HCT116 (cell line): Measurements from ENCODE around the gene SCN3B. TPM values are rescaled to one million over a fixed set of nuclear protein-coding genes. Genes with fewer than 3 reads are reported as not detected.

Source experiments
- ATAC-seq: fragments of 200-7000 bp; cut with Tn5 transposase; 2 replicates; pipeline ENCODE4 v1.9.1; 2020; ENCODE audit warnings: mild to moderate bottlenecking, moderate library complexity
- BruUV-seq: library from RNA; stranded (reverse); fragments of 400-500 nt; replicated peaks from 2 replicates; lab custom pipeline; 2021; lab: Mats Ljungman, UMichigan
- CTCF ChIA-PET: fragments of 300-600 bp; sonication (Branson Sonifier 250); formaldehyde crosslinking; loops from one replicate; lab custom pipeline; 2021; ENCODE audit warnings: antibody characterized with exemption; lab: Charles Lee
- POLR2A ChIA-PET: fragments of 300-600, 350-600 bp; sonication (Branson Sonifier 250); formaldehyde crosslinking; loops from one replicate; lab custom pipeline; 2021; ENCODE audit warnings: antibody characterized with exemption; lab: Charles Lee
- RAD21 ChIA-PET, 2 experiments: fragments of 300-600 bp; sonication (Branson Sonifier 250); formaldehyde crosslinking; loops; one replicate each; lab custom pipeline; 2023; ENCODE audit warnings: low total read pairs in 2 of 2; ENCODE audit not compliant: uncharacterized antibody in 2 of 2, unreplicated experiment in 2 of 2, low non-redundant PET in 1 of 2; lab: Charles Lee
- DNase-seq: peaks from one replicate; pipeline ENCODE4 v3.0.0-alpha.2; 2010; ENCODE audit warnings: low read depth, low spot score
- H2AFZ ChIP-seq: fragments of 200-600 bp; shearing (Covaris generic), sonication (generic); 2 replicates; pipeline ENCODE4 v1.6.1; 2017; ENCODE audit warnings: low read depth, mixed run types, mixed read lengths, antibody characterized with exemption, low read length; ENCODE audit not compliant: poor library complexity, severe bottlenecking
- H3K27ac ChIP-seq: 2 replicates; pipeline ENCODE4 v1.5.1; 2012; ENCODE audit warnings: low read depth, low read length
- H3K27me3 ChIP-seq: fragments of 200-600 bp; sonication (generic); 2 replicates; pipeline ENCODE4 v1.6.1; 2016; ENCODE audit warnings: mixed run types, low read length, mixed read lengths; ENCODE audit not compliant: insufficient read depth
- H3K36me3 ChIP-seq, 2 experiments: fragments of 200-500 bp in 1 of 2; fragments of 200-600 bp in 1 of 2; sonication (Bioruptor generic) in 1 of 2; sonication (generic) in 1 of 2; 2 replicates each; pipeline versions ENCODE4 v1.5.1 to v1.6.1; 2014 to 2016; ENCODE audit warnings: low read length in 2 of 2, inconsistent platforms in 1 of 2, mixed read lengths in 1 of 2, mixed run types in 1 of 2; ENCODE audit not compliant: insufficient read depth in 2 of 2, control insufficient read depth in 1 of 2
- H3K4me1 ChIP-seq, 2 experiments: fragments of 200-600 bp in 1 of 2; sonication (generic) in 1 of 2; 2 replicates each; pipeline versions ENCODE4 v1.5.1 to v1.6.1; 2012 to 2017; ENCODE audit warnings: low read length in 2 of 2, inconsistent platforms in 1 of 2, mild to moderate bottlenecking in 1 of 2, mixed read lengths in 1 of 2, mixed run types in 1 of 2, moderate library complexity in 1 of 2; ENCODE audit not compliant: insufficient read depth in 2 of 2, control insufficient read depth in 1 of 2
- H3K4me2 ChIP-seq: fragments of 200-600 bp; sonication (generic); 2 replicates; pipeline ENCODE4 v1.6.1; 2017; ENCODE audit warnings: mixed run types, low read length, mixed read lengths
- H3K4me3 ChIP-seq, 2 experiments: fragments of 200-600 bp in 1 of 2; sonication (generic) in 1 of 2; replicated peaks in 1 of 2; 2 replicates each; pipeline ENCODE4 v1.5.1; 2011 to 2016; ENCODE audit warnings: low read length in 2 of 2, control low read depth in 1 of 2, low read depth in 1 of 2, mild to moderate bottlenecking in 1 of 2, mixed read lengths in 1 of 2, mixed run types in 1 of 2
- H3K79me2 ChIP-seq: fragments of 200-600 bp; sonication (generic); 2 replicates; pipeline ENCODE4 v1.6.1; 2017; ENCODE audit warnings: mild to moderate bottlenecking, mixed run types, low read length, moderate library complexity, mixed read lengths; ENCODE audit not compliant: insufficient read depth
- H3K9ac ChIP-seq: fragments of 200-600 bp; sonication (generic); 2 replicates; pipeline ENCODE4 v1.6.1; 2016; ENCODE audit warnings: low read length, mixed read lengths
- H3K9me2 ChIP-seq: fragments of 200-600 bp; sonication (generic), shearing (Covaris generic); 2 replicates; pipeline ENCODE4 v1.6.1; 2017; ENCODE audit warnings: mixed run types, mild to moderate bottlenecking, moderate library complexity; ENCODE audit not compliant: insufficient read depth
- H3K9me3 ChIP-seq, 2 experiments: fragments of 200-500 bp in 1 of 2; fragments of 200-600 bp in 1 of 2; sonication (Bioruptor generic) in 1 of 2; sonication (generic) in 1 of 2; 2 replicates each; pipeline ENCODE4 v1.6.1; 2014 to 2017; ENCODE audit warnings: low read length in 2 of 2, mixed read lengths in 2 of 2, inconsistent platforms in 1 of 2, low read depth in 1 of 2, mild to moderate bottlenecking in 1 of 2, mixed run types in 1 of 2, moderate library complexity in 1 of 2; ENCODE audit not compliant: control insufficient read depth in 1 of 2, insufficient read depth in 1 of 2
- H4K20me1 ChIP-seq: fragments of 200-600 bp; sonication (generic), shearing (Covaris generic); 2 replicates; pipeline ENCODE4 v1.6.1; 2017; ENCODE audit warnings: mixed run types, mild to moderate bottlenecking, moderate library complexity; ENCODE audit not compliant: insufficient read depth
- ELF1 ChIP-seq: IDR thresholded peaks from 2 replicates; pipeline ENCODE4 v1.6.1; 2012; ENCODE audit warnings: low read depth, borderline replicate concordance
- RAD21 ChIP-seq: IDR thresholded peaks from 2 replicates; pipeline ENCODE4 v1.6.1; 2012; ENCODE audit warnings: low read depth, mild to moderate bottlenecking
- ZFX ChIP-seq: fragments of 450-650 bp; IDR thresholded peaks from 2 replicates; pipeline ENCODE4 v1.6.1; 2017
- ZNF274 ChIP-seq: fragments of 200-500 bp; sonication (Bioruptor generic); IDR thresholded peaks from 2 replicates; pipeline ENCODE4 v1.6.1; 2014; ENCODE audit warnings: mild to moderate bottlenecking, low read depth, low read length, inconsistent platforms
- intact Hi-C: fragments of 100-400 bp; cut with micrococcal nuclease; formaldehyde crosslinking; loops from 2 replicates; pipeline ENCODE4 v1.10.0; 2022
- total RNA-seq: library from RNA; stranded (reverse); gene quantifications from one replicate; pipeline ENCODE4 v1.2.1, GENCODE V29; 2021; ENCODE audit not compliant: unreplicated experiment
- TF ChIP-seq, protein P1 (sequence below): IDR thresholded peaks from 2 replicates; pipeline ENCODE4 v1.6.1; 2012; ENCODE audit warnings: low read depth
- TF ChIP-seq, protein P2 (sequence below): IDR thresholded peaks from 2 replicates; pipeline ENCODE4 v1.6.1; 2012
- TF ChIP-seq, protein P3 (sequence below), 3 experiments: fragments of 200-600 bp in 1 of 3; sonication (generic) in 1 of 3; IDR thresholded peaks in 2 of 3; conservative IDR thresholded peaks in 1 of 3; 2 replicates each; pipeline ENCODE4 v1.5.1; 2012 to 2017; ENCODE audit warnings: low read depth in 2 of 3, low read length in 2 of 3, antibody characterized with exemption in 1 of 3, borderline replicate concordance in 1 of 3, control low read depth in 1 of 3, mild to moderate bottlenecking in 1 of 3, mixed read lengths in 1 of 3, mixed run types in 1 of 3, moderate library complexity in 1 of 3; ENCODE audit not compliant: insufficient read depth in 1 of 3

SCN3B gene
- total RNA-seq, 1 experiment from 2014 or later: 0.05 TPM

GRCh38 chr11:123601136-123601535, 53.3 kb downstream of the SCN3B start:
- Histone ChIP-seq H3K27ac (no peak overlapping the region), H3K4me1 (no peaks in the 10 kb centered on the region), H4K20me1 (no peaks in the 10 kb centered on the region), H3K9me3 (no peaks in the 10 kb centered on the region), H3K79me2 (no peaks in the 10 kb centered on the region), H2AFZ (no peak overlapping the region), H3K4me2 (no peak overlapping the region), H3K4me3 (no peak overlapping the region), H3K27me3 (no peaks in the 10 kb centered on the region), H3K36me3 (no peaks in the 10 kb centered on the region), H3K9me2 (no peaks in the 10 kb centered on the region), H3K9ac (no peak overlapping the region)
- no TSS peak for BruUV-seq
- RAD21 ChIA-PET: no interaction called here
- intact Hi-C loops: no loop called here
- DNase-seq (no peak), ATAC-seq (no peak)
- CTCF ChIA-PET: no interaction called here
- no peak for TF ChIP-seq RAD21
- TF ChIP-seq, protein P1, sequence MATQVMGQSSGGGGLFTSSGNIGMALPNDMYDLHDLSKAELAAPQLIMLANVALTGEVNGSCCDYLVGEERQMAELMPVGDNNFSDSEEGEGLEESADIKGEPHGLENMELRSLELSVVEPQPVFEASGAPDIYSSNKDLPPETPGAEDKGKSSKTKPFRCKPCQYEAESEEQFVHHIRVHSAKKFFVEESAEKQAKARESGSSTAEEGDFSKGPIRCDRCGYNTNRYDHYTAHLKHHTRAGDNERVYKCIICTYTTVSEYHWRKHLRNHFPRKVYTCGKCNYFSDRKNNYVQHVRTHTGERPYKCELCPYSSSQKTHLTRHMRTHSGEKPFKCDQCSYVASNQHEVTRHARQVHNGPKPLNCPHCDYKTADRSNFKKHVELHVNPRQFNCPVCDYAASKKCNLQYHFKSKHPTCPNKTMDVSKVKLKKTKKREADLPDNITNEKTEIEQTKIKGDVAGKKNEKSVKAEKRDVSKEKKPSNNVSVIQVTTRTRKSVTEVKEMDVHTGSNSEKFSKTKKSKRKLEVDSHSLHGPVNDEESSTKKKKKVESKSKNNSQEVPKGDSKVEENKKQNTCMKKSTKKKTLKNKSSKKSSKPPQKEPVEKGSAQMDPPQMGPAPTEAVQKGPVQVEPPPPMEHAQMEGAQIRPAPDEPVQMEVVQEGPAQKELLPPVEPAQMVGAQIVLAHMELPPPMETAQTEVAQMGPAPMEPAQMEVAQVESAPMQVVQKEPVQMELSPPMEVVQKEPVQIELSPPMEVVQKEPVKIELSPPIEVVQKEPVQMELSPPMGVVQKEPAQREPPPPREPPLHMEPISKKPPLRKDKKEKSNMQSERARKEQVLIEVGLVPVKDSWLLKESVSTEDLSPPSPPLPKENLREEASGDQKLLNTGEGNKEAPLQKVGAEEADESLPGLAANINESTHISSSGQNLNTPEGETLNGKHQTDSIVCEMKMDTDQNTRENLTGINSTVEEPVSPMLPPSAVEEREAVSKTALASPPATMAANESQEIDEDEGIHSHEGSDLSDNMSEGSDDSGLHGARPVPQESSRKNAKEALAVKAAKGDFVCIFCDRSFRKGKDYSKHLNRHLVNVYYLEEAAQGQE: no peak
- TF ChIP-seq ZFX: no peak
- TF ChIP-seq ELF1: no peak
- TF ChIP-seq, protein P2, sequence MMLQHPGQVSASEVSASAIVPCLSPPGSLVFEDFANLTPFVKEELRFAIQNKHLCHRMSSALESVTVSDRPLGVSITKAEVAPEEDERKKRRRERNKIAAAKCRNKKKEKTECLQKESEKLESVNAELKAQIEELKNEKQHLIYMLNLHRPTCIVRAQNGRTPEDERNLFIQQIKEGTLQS: no peak
- TF ChIP-seq ZNF274: no peak
- TF ChIP-seq, protein P3, sequence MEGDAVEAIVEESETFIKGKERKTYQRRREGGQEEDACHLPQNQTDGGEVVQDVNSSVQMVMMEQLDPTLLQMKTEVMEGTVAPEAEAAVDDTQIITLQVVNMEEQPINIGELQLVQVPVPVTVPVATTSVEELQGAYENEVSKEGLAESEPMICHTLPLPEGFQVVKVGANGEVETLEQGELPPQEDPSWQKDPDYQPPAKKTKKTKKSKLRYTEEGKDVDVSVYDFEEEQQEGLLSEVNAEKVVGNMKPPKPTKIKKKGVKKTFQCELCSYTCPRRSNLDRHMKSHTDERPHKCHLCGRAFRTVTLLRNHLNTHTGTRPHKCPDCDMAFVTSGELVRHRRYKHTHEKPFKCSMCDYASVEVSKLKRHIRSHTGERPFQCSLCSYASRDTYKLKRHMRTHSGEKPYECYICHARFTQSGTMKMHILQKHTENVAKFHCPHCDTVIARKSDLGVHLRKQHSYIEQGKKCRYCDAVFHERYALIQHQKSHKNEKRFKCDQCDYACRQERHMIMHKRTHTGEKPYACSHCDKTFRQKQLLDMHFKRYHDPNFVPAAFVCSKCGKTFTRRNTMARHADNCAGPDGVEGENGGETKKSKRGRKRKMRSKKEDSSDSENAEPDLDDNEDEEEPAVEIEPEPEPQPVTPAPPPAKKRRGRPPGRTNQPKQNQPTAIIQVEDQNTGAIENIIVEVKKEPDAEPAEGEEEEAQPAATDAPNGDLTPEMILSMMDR (IDR thresholded peaks at IDR 0.05 in 2 of 3, conservative IDR thresholded peaks at IDR 0.05 in 1 of 3; ENCODE audit: borderline replicate concordance in 1 of 3, insufficient read depth in 1 of 3, low read depth in 2 of 3, low read length in 2 of 3): no peak
- POLR2A ChIA-PET: no interaction called here
